Superior temporal gyrus (tissue), 1 donor: ENCODE results near the gene AFG1L.
"Not testable (repeated sequence)": the region's sequence is repeated elsewhere in the genome, so short reads cannot be mapped to it uniquely, and the experiment has no call there.

Experiments used
- DNase-seq: peaks from one replicate; pipeline ENCODE4 v3.0.0-alpha.2; 2016; ENCODE audit errors: extremely low spot score

The AFG1L gene

GRCh38 chr6:108518714-108519576, 224.1 kb downstream of the AFG1L start:
- DNase-seq, result no peak

GRCh38 chr6:108521616-108522107, 226.8 kb downstream of the AFG1L start:
- DNase-seq, result no peak

- no peak for DNase-seq
These were observed 228.8 kb downstream of the AFG1L start for GRCh38 chr6:108523697-108524096.

- DNase-seq, result no peak
These were observed 229.8 kb downstream of the AFG1L start for GRCh38 chr6:108524528-108525248.

GRCh38 chr6:108526739-108527174, 231.9 kb downstream of the AFG1L start:
- peak; percentile 82 for DNase-seq

- DNase-seq, result no peak
These were observed 234.0 kb downstream of the AFG1L start for GRCh38 chr6:108528878-108529277.

- DNase-seq, result no peak
These were observed 236.5 kb downstream of the AFG1L start for GRCh38 chr6:108531332-108531731.

GRCh38 chr6:108535114-108535742, 240.4 kb downstream of the AFG1L start:
- DNase-seq, result no peak

- DNase-seq, result not testable (repeated sequence)
These were observed 241.2 kb downstream of the AFG1L start for GRCh38 chr6:108535920-108536535.

- peak; percentile 90 for DNase-seq
These were observed 247.2 kb downstream of the AFG1L start for GRCh38 chr6:108541843-108542759.

- no peak for DNase-seq
These were observed 248.5 kb downstream of the AFG1L start for GRCh38 chr6:108543175-108543940.

- DNase-seq, result no peak
These were observed 249.8 kb downstream of the AFG1L start for GRCh38 chr6:108544606-108545005.

GRCh38 chr6:108546079-108547049, 251.5 kb downstream of the AFG1L start:
- no peak for DNase-seq

- DNase-seq, result no peak
These were observed 254.4 kb downstream of the AFG1L start for GRCh38 chr6:108549241-108549640.

GRCh38 chr6:108549741-108550140, 254.9 kb downstream of the AFG1L start:
- DNase-seq, result no peak

- DNase-seq, result no peak
These were observed 255.4 kb downstream of the AFG1L start for GRCh38 chr6:108550256-108550655.

- DNase-seq, result no peak
These were observed 260.7 kb downstream of the AFG1L start for GRCh38 chr6:108555399-108556052.

GRCh38 chr6:108556250-108556649, 261.4 kb downstream of the AFG1L start:
- DNase-seq, result no peak
